Spleen (tissue), 11 donors: ENCODE data around the gene DNAJB7. TPM values are rescaled to one million over a fixed set of nuclear protein-coding genes. Genes with fewer than 3 reads are reported as not detected.

ENCODE experiments used
- DNase-seq: peaks from one replicate; pipeline ENCODE4 v3.0.0-alpha.2; 2020
- H3K27ac ChIP-seq, 8 donors: fragments of 200-600 bp; sonication (generic) in 7 of 8; 1 replicate in 4 of 8; 2 replicates in 4 of 8; pipeline versions ENCODE4 v1.5.0 to v1.8.0; 2016 to 2021; ENCODE audit warnings: inconsistent platforms in 4 of 8, mild to moderate bottlenecking in 4 of 8, moderate library complexity in 1 of 8
- H3K27me3 ChIP-seq, 7 donors: fragments of 200-600 bp; sonication (generic) in 6 of 7; replicated peaks in 1 of 7; 1 replicate in 4 of 7; 2 replicates in 3 of 7; pipeline versions ENCODE4 v1.5.0 to v1.8.0; 2016 to 2021; ENCODE audit warnings: inconsistent platforms in 3 of 7, mild to moderate bottlenecking in 1 of 7
- H3K36me3 ChIP-seq, 6 donors: fragments of 200-600 bp; sonication (generic) in 5 of 6; 1 replicate in 4 of 6; 2 replicates in 2 of 6; pipeline versions ENCODE4 v1.5.0 to v1.8.0; 2016 to 2021; ENCODE audit warnings: inconsistent platforms in 2 of 6
- H3K4me1 ChIP-seq, 6 donors: fragments of 200-600 bp; sonication (generic) in 5 of 6; 1 replicate in 3 of 6; 2 replicates in 3 of 6; pipeline versions ENCODE4 v1.5.0 to v1.8.0; 2016 to 2021; ENCODE audit warnings: inconsistent platforms in 3 of 6
- H3K4me3 ChIP-seq, 8 donors: fragments of 200-600 bp; sonication (generic) in 7 of 8; 1 replicate in 4 of 8; 2 replicates in 4 of 8; pipeline versions ENCODE4 v1.5.0 to v1.8.0; 2016 to 2021; ENCODE audit warnings: inconsistent platforms in 4 of 8, mild to moderate bottlenecking in 4 of 8, moderate library complexity in 2 of 8
- H3K9me3 ChIP-seq, 8 donors: fragments of 200-600 bp; sonication (generic) in 7 of 8; 1 replicate in 4 of 8; 2 replicates in 4 of 8; pipeline versions ENCODE4 v1.5.0 to v1.8.0; 2016 to 2021; ENCODE audit warnings: inconsistent platforms in 4 of 8
- CTCF ChIP-seq, 11 experiments: fragments of 200-600 bp in 7 of 11; fragments of 450-650 bp in 4 of 11; sonication (generic) in 4 of 11; IDR thresholded peaks in 8 of 11; conservative IDR thresholded peaks in 3 of 11; 1 replicate in 7 of 11; 2 replicates in 4 of 11; pipeline versions ENCODE4 v1.4.0 to v1.8.0; 2016 to 2021; ENCODE audit warnings: antibody characterized with exemption in 11 of 11, inconsistent platforms in 4 of 11, mild to moderate bottlenecking in 1 of 11
- POLR2A ChIP-seq, 3 donors: fragments of 450-650 bp; IDR thresholded peaks; one replicate each; pipeline ENCODE4 v1.5.1; 2017; ENCODE audit warnings: antibody characterized with exemption in 3 of 3, mild to moderate bottlenecking in 1 of 3
- POLR2AphosphoS5 ChIP-seq, 3 donors: sonication (generic); formaldehyde crosslinking; IDR thresholded peaks; one replicate each; pipeline ENCODE4 v1.5.1; 2017; ENCODE audit warnings: antibody characterized with exemption in 3 of 3
- WGBS, 5 donors: extraction: QIAGEN DNeasy Blood & Tissue Kit in 3 of 5; methylation state at CpG; one replicate each; pipeline versions ENCODE4 v1.1.5 to v1.1.7; 2013 to 2018; 5-methylcytosine and 5-hydroxymethylcytosine counted together
- intact Hi-C: fragments of 100-400 bp; cut with DNase I; formaldehyde crosslinking; loops from one replicate; pipeline ENCODE4 v1.15.0; 2023; ENCODE audit warnings: low total_unique reads
- polyA plus RNA-seq, 3 donors: library from polyadenylated mRNA; stranded (reverse); fragments of 200-250 nt; gene quantifications; one replicate each; pipeline ENCODE4 v1.2.1, GENCODE V29; 2013
- total RNA-seq, 7 donors: library from RNA; depleted of rRNA in 3 of 7; stranded (reverse); fragments of >200 nt in 3 of 7; fragmentation: NEBNext Ultra II Directional in 4 of 7; extraction: Animal tissue kit (Norgen Biotek cat#: 25700) in 4 of 7; gene quantifications; one replicate each; pipeline versions ENCODE4 v1.1.0 to v1.2.1, GENCODE V29; 2016 to 2021
- donor health status: healthy with polysubstance abuse.
- donor health status: DM: no; HTN: no; CAD: no; lungs with moderate emphysema.
- donor health status: DM: no; HTN: no; CAD: no.
- donor health status: Bipolar disorder and iron deficiency.
- donor health status: healthy.
- donor health status: DM: no; HTN: no; CAD: no.
- donor health status: DM: yes; HTN: yes; CAD: no.

The DNAJB7 gene
- total and polyA plus RNA-seq, 10 donors, result not detected

GRCh38 chr22:40867109-40867508 is 5.2 kb upstream of the DNAJB7 start:
- H3K9me3 ChIP-seq, result no peaks in the 10 kb centered on the region
- no peaks in the 10 kb centered on the region for H3K27me3 ChIP-seq
- intact Hi-C loops, result no loop called here
- H3K4me1 ChIP-seq, result peaks cover 0 to 24% (median 10%) of the 10 kb centered on the region in 6 donors
- peaks cover 0 to 32% (median 6%) of the 10 kb centered on the region in 6 donors for H3K36me3 ChIP-seq
- TF ChIP-seq POLR2A (IDR thresholded peaks at IDR 0.05), result no peak
- no peak for TF ChIP-seq CTCF (IDR thresholded peaks at IDR 0.05 in 8 of 11, conservative IDR thresholded peaks at IDR 0.05 in 3 of 11)
- TF ChIP-seq POLR2AphosphoS5 (IDR thresholded peaks at IDR 0.05), result no peak
- no peak overlapping the region for H3K4me3 ChIP-seq
- DNase-seq, result no peak
- H3K27ac ChIP-seq, result no peak overlapping the region
- 89 to 97% (median 93%) methylated on average over 2 of the region's 2 CpGs for WGBS, 5 donors

- intact Hi-C loops, result no loop called here
- Histone ChIP-seq H3K4me3 (no peak overlapping the region), H3K27ac (no peak overlapping the region), H3K4me1 (peaks cover 11 to 56% (median 25%) of the 10 kb centered on the region in 6 donors), H3K27me3 (no peaks in the 10 kb centered on the region), H3K9me3 (no peaks in the 10 kb centered on the region), H3K36me3 (peaks cover 0 to 25% (median 0%) of the 10 kb centered on the region in 6 donors)
- TF ChIP-seq CTCF (IDR thresholded peaks at IDR 0.05 in 8 of 11, conservative IDR thresholded peaks at IDR 0.05 in 3 of 11) (no peak), POLR2A (IDR thresholded peaks at IDR 0.05) (no peak), POLR2AphosphoS5 (IDR thresholded peaks at IDR 0.05) (no peak)
- WGBS, 5 donors, result 93 to 97% (median 94%) methylated on average over 2 of the region's 2 CpGs
- DNase-seq, result no peak
Observed at GRCh38 chr22:40862537-40862936, 624 bp upstream of the DNAJB7 start.

GRCh38 chr22:40857309-40857855 is 4.5 kb downstream of the DNAJB7 start:
- H3K9me3 ChIP-seq, result no peaks in the 10 kb centered on the region
- H3K4me3 ChIP-seq, result peak overlapping the region; percentile 74 to 93 (median 85)
- peaks cover 38 to 77% (median 56%) of the 10 kb centered on the region in 6 donors for H3K4me1 ChIP-seq
- peak overlapping the region; percentile 93 to 100 (median 97) for H3K27ac ChIP-seq
- WGBS, 5 donors, result 6 to 8% (median 7%) methylated on average over 17 to 18 of the region's 18 CpGs
- peaks cover 0 to 24% (median 0%) of the 10 kb centered on the region in 6 donors for H3K36me3 ChIP-seq
- H3K27me3 ChIP-seq, result no peaks in the 10 kb centered on the region
- DNase-seq, result no peak
- intact Hi-C loops, result no loop called here
- TF ChIP-seq CTCF (IDR thresholded peaks at IDR 0.05 in 8 of 11, conservative IDR thresholded peaks at IDR 0.05 in 3 of 11) (no peak), POLR2A (IDR thresholded peaks at IDR 0.05) (no peak), POLR2AphosphoS5 (IDR thresholded peaks at IDR 0.05) (no peak)

GRCh38 chr22:40856513-40857308 is 5.2 kb downstream of the DNAJB7 start, which contains the start of the genes ST13 and XPNPEP3:
Gene ST13 (minus strand): TSS chr22:40856639. CDS start chr22:40856540, 99 bp downstream.
Gene XPNPEP3 (plus strand): TSS chr22:40857148. CDS start chr22:40857182, 34 bp downstream.
- no peaks in the 10 kb centered on the region for H3K9me3 ChIP-seq
- H3K36me3 ChIP-seq, result peaks cover 0 to 17% (median 0%) of the 10 kb centered on the region in 6 donors
- peak; percentile 99 for DNase-seq
- intact Hi-C loops, result no loop called here
- peak within 1 kb of the TSS; percentile 74 to 93 (median 85) for H3K4me3 ChIP-seq
- H3K4me1 ChIP-seq, result peaks cover 38 to 77% (median 62%) of the 10 kb centered on the region in 6 donors
- peak within 1 kb of the TSS; percentile 93 to 100 (median 97) for H3K27ac ChIP-seq
- no peaks in the 10 kb centered on the region for H3K27me3 ChIP-seq
- peak in 8 of 11 experiments; percentile 22 to 61 (median 40) for TF ChIP-seq CTCF (IDR thresholded peaks at IDR 0.05 in 8 of 11, conservative IDR thresholded peaks at IDR 0.05 in 3 of 11)
- peak; percentile 87 to 94 (median 90) for TF ChIP-seq POLR2AphosphoS5 (IDR thresholded peaks at IDR 0.05)
- peak in 1 of 3 donors; percentile 50 for TF ChIP-seq POLR2A (IDR thresholded peaks at IDR 0.05)
- WGBS, 5 donors, result 0 to 1% (median 1%) methylated on average over 38 to 63 of the region's 63 CpGs
